ENCODE measurements around the gene C10orf105. TPM values are rescaled to one million over a fixed set of nuclear protein-coding genes. Genes with fewer than 3 reads are reported as not detected.

The C10orf105 gene
- total RNA-seq, 2 experiments from 2014 or later = 0.25 to 0.36 TPM

- no peak overlapping the region for H3K4me3 Mint-ChIP-seq
- POLR2A ChIA-PET = no interaction called here
- CTCF ChIA-PET = no interaction called here
Observed at GRCh38 chr10:71683301-71683700, 36.3 kb downstream of the C10orf105 start.

GRCh38 chr10:71681977-71682376, 37.6 kb downstream of the C10orf105 start:
- ChIA-PET CTCF (no interaction called here), POLR2A (no interaction called here)
- Mint-ChIP-seq H3K36me3 (ENCODE audit: low read depth) (no peaks in the 10 kb centered on the region), H3K4me3 (no peak overlapping the region), H3K27ac (no peak overlapping the region), H3K27me3 (no peaks in the 10 kb centered on the region), H3K4me1 (ENCODE audit: low read depth) (no peaks in the 10 kb centered on the region), H3K9me3 (no peaks in the 10 kb centered on the region)
- TF ChIP-seq, protein P1, sequence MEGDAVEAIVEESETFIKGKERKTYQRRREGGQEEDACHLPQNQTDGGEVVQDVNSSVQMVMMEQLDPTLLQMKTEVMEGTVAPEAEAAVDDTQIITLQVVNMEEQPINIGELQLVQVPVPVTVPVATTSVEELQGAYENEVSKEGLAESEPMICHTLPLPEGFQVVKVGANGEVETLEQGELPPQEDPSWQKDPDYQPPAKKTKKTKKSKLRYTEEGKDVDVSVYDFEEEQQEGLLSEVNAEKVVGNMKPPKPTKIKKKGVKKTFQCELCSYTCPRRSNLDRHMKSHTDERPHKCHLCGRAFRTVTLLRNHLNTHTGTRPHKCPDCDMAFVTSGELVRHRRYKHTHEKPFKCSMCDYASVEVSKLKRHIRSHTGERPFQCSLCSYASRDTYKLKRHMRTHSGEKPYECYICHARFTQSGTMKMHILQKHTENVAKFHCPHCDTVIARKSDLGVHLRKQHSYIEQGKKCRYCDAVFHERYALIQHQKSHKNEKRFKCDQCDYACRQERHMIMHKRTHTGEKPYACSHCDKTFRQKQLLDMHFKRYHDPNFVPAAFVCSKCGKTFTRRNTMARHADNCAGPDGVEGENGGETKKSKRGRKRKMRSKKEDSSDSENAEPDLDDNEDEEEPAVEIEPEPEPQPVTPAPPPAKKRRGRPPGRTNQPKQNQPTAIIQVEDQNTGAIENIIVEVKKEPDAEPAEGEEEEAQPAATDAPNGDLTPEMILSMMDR (IDR thresholded peaks at IDR 0.05) = no peak
- H3K4me1 ChIP-seq (ENCODE audit: insufficient read depth, low read length) = peaks cover 4% of the 10 kb centered on the region
- intact Hi-C loops (cut with DNase I, micrococcal nuclease) = no loop called here
- H3K36me3 ChIP-seq (ENCODE audit: insufficient read depth, low read length) = no peaks in the 10 kb centered on the region
- H3K4me3 ChIP-seq (ENCODE audit: low read length) = no peak overlapping the region
- peaks cover 0 to 2% of the 10 kb centered on the region in 2 experiments for H3K27me3 ChIP-seq (ENCODE audit: control insufficient read depth in 1 of 2, insufficient read depth in 2 of 2, low read length in 2 of 2)
- DNase-seq = no peak
- H3K27ac ChIP-seq (ENCODE audit: low read depth in 1 of 2, low read length in 2 of 2) = no peak overlapping the region
- ATAC-seq (ENCODE audit: poor library complexity) = no peak
- H3K9me3 ChIP-seq (ENCODE audit: control insufficient read depth in 1 of 2, insufficient read depth in 1 of 2, low read length in 2 of 2) = peaks cover 0 to 2% of the 10 kb centered on the region in 2 experiments

More at GRCh38 chr10:71683301-71683700, 36.3 kb downstream of the C10orf105 start:
- Histone ChIP-seq H3K4me3 (ENCODE audit: low read length) (no peak overlapping the region), H3K4me1 (ENCODE audit: insufficient read depth, low read length) (peaks cover 4% of the 10 kb centered on the region), H3K27ac (ENCODE audit: low read depth in 1 of 2, low read length in 2 of 2) (no peak overlapping the region), H3K36me3 (ENCODE audit: insufficient read depth, low read length) (no peaks in the 10 kb centered on the region), H3K27me3 (ENCODE audit: control insufficient read depth in 1 of 2, insufficient read depth in 2 of 2, low read length in 2 of 2) (peaks cover 0 to 2% of the 10 kb centered on the region in 2 experiments), H3K9me3 (ENCODE audit: control insufficient read depth in 1 of 2, insufficient read depth in 1 of 2, low read length in 2 of 2) (peaks cover 0 to 16% of the 10 kb centered on the region in 2 experiments)
- peaks cover 3% of the 10 kb centered on the region for H3K9me3 Mint-ChIP-seq
- intact Hi-C loops (cut with DNase I, micrococcal nuclease) = no loop called here
- no peaks in the 10 kb centered on the region for H3K4me1 Mint-ChIP-seq (ENCODE audit: low read depth)
- H3K36me3 Mint-ChIP-seq (ENCODE audit: low read depth) = no peaks in the 10 kb centered on the region
- H3K27ac Mint-ChIP-seq = no peak overlapping the region
- no peaks in the 10 kb centered on the region for H3K27me3 Mint-ChIP-seq
- TF ChIP-seq, protein P1 (IDR thresholded peaks at IDR 0.05) = no peak
- no peak for ATAC-seq (ENCODE audit: poor library complexity)
- no peak for DNase-seq

DNA sequence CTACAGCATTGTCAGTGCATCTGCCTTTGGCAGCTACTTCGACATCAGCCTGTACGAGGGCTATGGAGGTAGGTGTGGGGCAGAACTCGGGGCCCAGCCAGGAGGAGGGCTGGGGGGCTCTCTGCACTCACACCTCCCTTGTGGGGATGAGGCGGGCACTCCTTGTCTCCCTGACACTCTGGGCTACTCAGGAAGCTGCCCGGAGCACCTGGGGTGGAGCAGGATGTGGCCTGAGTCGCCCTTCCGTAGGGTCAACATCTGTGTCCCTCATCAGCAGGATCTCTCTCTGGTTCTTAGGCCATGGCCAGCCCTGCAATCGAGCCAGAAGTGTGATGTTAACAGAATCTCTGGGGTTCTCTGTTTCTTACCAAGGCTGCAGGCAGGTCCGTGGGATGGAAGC, 40.2 kb downstream of the C10orf105 start:
- POLR2A ChIA-PET = no interaction called here
- TF ChIP-seq, protein P1 (IDR thresholded peaks at IDR 0.05) = no peak
- Histone ChIP-seq H3K27ac (ENCODE audit: low read depth in 1 of 2, low read length in 2 of 2) (no peak overlapping the region), H3K27me3 (ENCODE audit: control insufficient read depth in 1 of 2, insufficient read depth in 2 of 2, low read length in 2 of 2) (peaks cover 0 to 2% of the 10 kb centered on the region in 2 experiments), H3K9me3 (ENCODE audit: control insufficient read depth in 1 of 2, insufficient read depth in 1 of 2, low read length in 2 of 2) (no peaks in the 10 kb centered on the region), H3K4me3 (ENCODE audit: low read length) (no peak overlapping the region), H3K4me1 (ENCODE audit: insufficient read depth, low read length) (peaks cover 4% of the 10 kb centered on the region), H3K36me3 (ENCODE audit: insufficient read depth, low read length) (no peaks in the 10 kb centered on the region)
- no peak overlapping the region for H3K27ac Mint-ChIP-seq
- ATAC-seq (ENCODE audit: poor library complexity) (no peak), DNase-seq (no peak)
- H3K27me3 Mint-ChIP-seq = no peaks in the 10 kb centered on the region
- no peak overlapping the region for H3K4me3 Mint-ChIP-seq
- intact Hi-C loops (cut with DNase I, micrococcal nuclease) = no loop called here
- CTCF ChIA-PET = no interaction called here
- H3K9me3 Mint-ChIP-seq = no peaks in the 10 kb centered on the region
- no peaks in the 10 kb centered on the region for H3K4me1 Mint-ChIP-seq (ENCODE audit: low read depth)
- no peaks in the 10 kb centered on the region for H3K36me3 Mint-ChIP-seq (ENCODE audit: low read depth)
